ENCODE data around the gene EOLA2.
"Not testable (repeated sequence)": the region's sequence is repeated elsewhere in the genome, so short reads cannot be mapped to it uniquely, and the experiment has no call there.

GRCh38 chrX:149929400-149929799 lies 8.9 kb downstream of the EOLA2 start, which contains the start of gene HSFX4:
- TF ChIP-seq POLR2A, POLR2AphosphoS5 (IDR thresholded peaks at IDR 0.05; ENCODE audit: low read depth, low read length): not testable (repeated sequence)

All from GM12892 (cell line).